ENCODE data around the gene SNAI3. TPM values are rescaled to one million over a fixed set of nuclear protein-coding genes. Genes with fewer than 3 reads are reported as not detected.

SNAI3 gene
- total RNA-seq, 2 donors from 2014 or later = 0.27 TPM; not detected in 1

- Histone ChIP-seq H3K9me3 (no peaks in the 10 kb centered on the region), H3K4me3 (peak within 1 kb of the TSS; percentile 97), H3K4me1 (ENCODE audit: control insufficient read depth in 1 of 2, low read depth in 2 of 2) (peaks cover 4 to 14% of the 10 kb centered on the region in 2 donors), H3K27me3 (replicated peaks; ENCODE audit: insufficient read depth) (no peaks in the 10 kb centered on the region), H3K27ac (peak within 1 kb of the TSS; percentile 70 to 73), H3K36me3 (no peaks in the 10 kb centered on the region)
- ATAC-seq (ENCODE audit: insufficient number of reproducible peaks, low FRiP score, low read depth) = peak; percentile 97
- no peak for TF ChIP-seq CTCF (IDR thresholded peaks at IDR 0.05)
- peak; percentile 83 for DNase-seq (ENCODE audit: low spot score)
Measured at GRCh38 chr16:88662843-88663606, 23.3 kb downstream of the SNAI3 start, which contains the start of gene MVD. Gene MVD (minus strand): TSS chr16:88663091. CDS start chr16:88663080, 11 bp downstream.

GRCh38 chr16:88662222-88662842 lies 24.0 kb downstream of the SNAI3 start:
- Histone ChIP-seq H3K36me3 (no peaks in the 10 kb centered on the region), H3K27me3 (replicated peaks; ENCODE audit: insufficient read depth) (no peaks in the 10 kb centered on the region), H3K9me3 (no peaks in the 10 kb centered on the region), H3K4me1 (ENCODE audit: control insufficient read depth in 1 of 2, low read depth in 2 of 2) (peaks cover 4 to 14% of the 10 kb centered on the region in 2 donors), H3K4me3 (peak overlapping the region; percentile 97), H3K27ac (peak overlapping the region; percentile 70 to 73)
- ATAC-seq (ENCODE audit: insufficient number of reproducible peaks, low FRiP score, low read depth) = no peak
- DNase-seq (ENCODE audit: low spot score) = no peak
- TF ChIP-seq CTCF (IDR thresholded peaks at IDR 0.05) = no peak

GRCh38 chr16:88661468-88661867 lies 24.8 kb downstream of the SNAI3 start:
- ATAC-seq (ENCODE audit: insufficient number of reproducible peaks, low FRiP score, low read depth) = no peak
- no peak overlapping the region for H3K4me3 ChIP-seq
- H3K36me3 ChIP-seq = peaks cover 2% of the 10 kb centered on the region

GRCh38 chr16:88659160-88659559 lies 27.1 kb downstream of the SNAI3 start:
- Histone ChIP-seq H3K36me3 (peaks cover 13% of the 10 kb centered on the region), H3K27me3 (replicated peaks; ENCODE audit: insufficient read depth) (no peaks in the 10 kb centered on the region), H3K27ac (no peak overlapping the region), H3K4me3 (no peak overlapping the region), H3K4me1 (ENCODE audit: control insufficient read depth in 1 of 2, low read depth in 2 of 2) (peaks cover 4 to 11% of the 10 kb centered on the region in 2 donors), H3K9me3 (no peaks in the 10 kb centered on the region)
- DNase-seq (ENCODE audit: low spot score) = no peak
- no peak for ATAC-seq (ENCODE audit: insufficient number of reproducible peaks, low FRiP score, low read depth)
- no peak for TF ChIP-seq CTCF (IDR thresholded peaks at IDR 0.05)

More at GRCh38 chr16:88661468-88661867, 24.8 kb downstream of the SNAI3 start:
- Histone ChIP-seq H3K4me1 (ENCODE audit: control insufficient read depth in 1 of 2, low read depth in 2 of 2) (peaks cover 4 to 14% of the 10 kb centered on the region in 2 donors), H3K9me3 (no peaks in the 10 kb centered on the region), H3K27ac (no peak overlapping the region), H3K27me3 (replicated peaks; ENCODE audit: insufficient read depth) (no peaks in the 10 kb centered on the region)
- DNase-seq (ENCODE audit: low spot score) = no peak
- TF ChIP-seq CTCF (IDR thresholded peaks at IDR 0.05) = no peak

- H3K36me3 ChIP-seq = peaks cover 13% of the 10 kb centered on the region
- no peak for ATAC-seq (ENCODE audit: insufficient number of reproducible peaks, low FRiP score, low read depth)
- no peak for DNase-seq (ENCODE audit: low spot score)
- no peak overlapping the region for H3K27ac ChIP-seq
- no peak for TF ChIP-seq CTCF (IDR thresholded peaks at IDR 0.05)
- peaks cover 0 to 6% of the 10 kb centered on the region in 2 donors for H3K4me1 ChIP-seq (ENCODE audit: control insufficient read depth in 1 of 2, low read depth in 2 of 2)
- H3K9me3 ChIP-seq = no peaks in the 10 kb centered on the region
- no peaks in the 10 kb centered on the region for H3K27me3 ChIP-seq (replicated peaks; ENCODE audit: insufficient read depth)
- no peak overlapping the region for H3K4me3 ChIP-seq
Measured at GRCh38 chr16:88658714-88659113, 27.6 kb downstream of the SNAI3 start.
